ENCODE results near the gene TMEM164. TPM values are rescaled to one million over a fixed set of nuclear protein-coding genes. Genes with fewer than 3 reads are reported as not detected.

Gene TMEM164
- total RNA-seq, 4 donors from 2014 or later = 7.1 to 20.3 (median 13.3) TPM

- no peak for DNase-seq (ENCODE audit: low spot score in 2 of 2)
- peaks cover 0 to 11% (median 2%) of the 10 kb centered on the region in 4 donors for H3K4me1 ChIP-seq
- no peaks in the 10 kb centered on the region for H3K36me3 ChIP-seq
- TF ChIP-seq, protein P1, sequence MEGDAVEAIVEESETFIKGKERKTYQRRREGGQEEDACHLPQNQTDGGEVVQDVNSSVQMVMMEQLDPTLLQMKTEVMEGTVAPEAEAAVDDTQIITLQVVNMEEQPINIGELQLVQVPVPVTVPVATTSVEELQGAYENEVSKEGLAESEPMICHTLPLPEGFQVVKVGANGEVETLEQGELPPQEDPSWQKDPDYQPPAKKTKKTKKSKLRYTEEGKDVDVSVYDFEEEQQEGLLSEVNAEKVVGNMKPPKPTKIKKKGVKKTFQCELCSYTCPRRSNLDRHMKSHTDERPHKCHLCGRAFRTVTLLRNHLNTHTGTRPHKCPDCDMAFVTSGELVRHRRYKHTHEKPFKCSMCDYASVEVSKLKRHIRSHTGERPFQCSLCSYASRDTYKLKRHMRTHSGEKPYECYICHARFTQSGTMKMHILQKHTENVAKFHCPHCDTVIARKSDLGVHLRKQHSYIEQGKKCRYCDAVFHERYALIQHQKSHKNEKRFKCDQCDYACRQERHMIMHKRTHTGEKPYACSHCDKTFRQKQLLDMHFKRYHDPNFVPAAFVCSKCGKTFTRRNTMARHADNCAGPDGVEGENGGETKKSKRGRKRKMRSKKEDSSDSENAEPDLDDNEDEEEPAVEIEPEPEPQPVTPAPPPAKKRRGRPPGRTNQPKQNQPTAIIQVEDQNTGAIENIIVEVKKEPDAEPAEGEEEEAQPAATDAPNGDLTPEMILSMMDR (IDR thresholded peaks at IDR 0.05) = no peak
- TF ChIP-seq POLR2A (IDR thresholded peaks at IDR 0.05) (no peak), EP300 (IDR thresholded peaks at IDR 0.05) (no peak)
- H3K27ac ChIP-seq = peak overlapping the region in 2 of 4 donors; percentile 11 to 29
- H3K27me3 ChIP-seq = peaks cover 0 to 15% of the 10 kb centered on the region in 2 donors
- H3K9me3 ChIP-seq = no peaks in the 10 kb centered on the region
- no peak overlapping the region for H3K4me3 ChIP-seq
- WGBS, 2 donors = 43 to 59% methylated on average over 4 of the region's 4 CpGs
These were observed 18.5 kb downstream of the TMEM164 start for GRCh38 chrX:110021258-110022022.

- Histone ChIP-seq H3K36me3 (no peaks in the 10 kb centered on the region), H3K4me3 (no peak overlapping the region), H3K27ac (no peak overlapping the region), H3K9me3 (no peaks in the 10 kb centered on the region), H3K27me3 (peaks cover 0 to 13% of the 10 kb centered on the region in 2 donors), H3K4me1 (peaks cover 0 to 16% (median 2%) of the 10 kb centered on the region in 4 donors)
- TF ChIP-seq POLR2A (IDR thresholded peaks at IDR 0.05) (no peak), EP300 (IDR thresholded peaks at IDR 0.05) (no peak)
- TF ChIP-seq, protein P1 (IDR thresholded peaks at IDR 0.05) = no peak
- DNase-seq (ENCODE audit: low spot score in 2 of 2) = no peak
- 63 to 68% methylated on average over 5 of the region's 5 CpGs for WGBS, 2 donors
These were observed 19.9 kb downstream of the TMEM164 start for GRCh38 chrX:110022599-110023448.

DNA sequence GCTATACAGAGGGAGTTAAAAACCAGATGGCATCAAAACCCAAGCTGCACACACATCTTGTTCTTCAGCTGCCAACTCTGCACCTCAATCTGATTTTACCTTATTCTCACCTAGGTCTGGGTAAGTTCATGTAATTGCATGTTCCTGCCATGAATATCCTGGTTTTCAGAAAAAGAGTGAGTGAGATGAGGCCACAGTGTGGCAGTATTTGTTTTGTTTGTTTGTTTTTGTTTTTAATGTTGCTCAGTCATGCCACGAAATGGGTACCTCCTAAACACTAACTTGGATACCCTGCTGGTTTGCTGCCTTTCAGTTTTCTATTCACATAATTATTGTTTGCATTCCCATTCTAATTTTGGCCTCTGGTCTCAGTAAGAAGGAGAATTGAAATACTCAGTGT lies 22.5 kb downstream of the TMEM164 start:
- Histone ChIP-seq H3K27ac (peak overlapping the region in 1 of 4 donors; percentile 26), H3K9me3 (no peaks in the 10 kb centered on the region)

DNA sequence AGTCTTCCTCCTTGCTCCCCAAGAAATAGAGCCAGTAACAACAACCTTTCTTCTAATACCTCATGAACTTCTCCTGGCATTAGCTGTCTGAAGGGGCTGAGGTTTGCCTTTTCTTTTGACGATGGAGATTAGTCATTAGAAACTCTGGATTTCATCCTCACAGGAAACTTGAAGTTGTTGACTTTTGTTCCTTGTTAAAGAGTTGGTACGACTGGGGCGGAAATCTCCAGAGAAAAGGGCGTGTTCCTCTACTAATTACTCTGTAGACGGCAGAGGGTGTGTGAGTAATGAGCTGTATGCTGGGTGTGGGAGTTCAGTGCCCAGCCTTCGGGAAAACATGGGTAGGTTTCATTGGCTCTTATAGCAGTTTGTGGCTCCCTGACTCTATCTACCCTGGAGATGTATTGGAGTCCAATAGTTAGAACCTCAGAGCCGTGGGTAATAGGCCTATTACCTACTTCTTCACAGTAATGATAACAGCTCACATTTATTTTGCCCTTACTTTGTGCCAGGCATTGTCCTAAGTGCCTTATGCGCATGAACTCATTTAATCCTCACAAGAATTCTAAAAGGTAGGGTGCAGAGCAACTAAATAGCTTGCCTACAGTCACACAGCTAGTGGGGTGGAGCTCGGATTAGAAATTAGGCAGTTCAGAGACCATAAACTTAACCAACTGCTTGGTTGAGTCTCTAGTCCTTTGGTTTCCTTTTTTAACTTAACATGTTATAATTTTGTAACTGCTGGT lies 23.4 kb downstream of the TMEM164 start:
- TF ChIP-seq POLR2A (IDR thresholded peaks at IDR 0.05) (no peak), EP300 (IDR thresholded peaks at IDR 0.05) (no peak)
- TF ChIP-seq, protein P1 (IDR thresholded peaks at IDR 0.05) = no peak
- peak overlapping the region in 2 of 4 donors; percentile 26 to 41 for H3K27ac ChIP-seq
- WGBS, 2 donors = 57 to 60% methylated on average over 9 of the region's 9 CpGs

More for the DNA sequence above, 22.5 kb downstream of the TMEM164 start:
- peaks cover 0 to 7% of the 10 kb centered on the region in 2 donors for H3K27me3 ChIP-seq
- H3K4me1 ChIP-seq = peaks cover 0 to 15% (median 2%) of the 10 kb centered on the region in 4 donors
- no peaks in the 10 kb centered on the region for H3K36me3 ChIP-seq
- no peak for TF ChIP-seq POLR2A (IDR thresholded peaks at IDR 0.05)
- TF ChIP-seq, protein P1 (IDR thresholded peaks at IDR 0.05) = no peak
- no peak for TF ChIP-seq EP300 (IDR thresholded peaks at IDR 0.05)
- DNase-seq (ENCODE audit: low spot score in 2 of 2) = no peak
- 39 to 47% methylated on average over 1 of the region's 1 CpG for WGBS, 2 donors
- no peak overlapping the region for H3K4me3 ChIP-seq

More for the DNA sequence above, 23.4 kb downstream of the TMEM164 start:
- H3K9me3 ChIP-seq = no peaks in the 10 kb centered on the region
- peaks cover 0 to 5% of the 10 kb centered on the region in 2 donors for H3K27me3 ChIP-seq
- DNase-seq (ENCODE audit: low spot score in 2 of 2) = no peak
- no peaks in the 10 kb centered on the region for H3K36me3 ChIP-seq
- H3K4me1 ChIP-seq = peaks cover 0 to 12% (median 2%) of the 10 kb centered on the region in 4 donors
- H3K4me3 ChIP-seq = no peak overlapping the region
